HepG2 (cell line): ENCODE data around the gene GPC2. TPM values are rescaled to one million over a fixed set of nuclear protein-coding genes. Genes with fewer than 3 reads are reported as not detected.

Source experiments
- CBX1 ChIP-seq: IDR thresholded peaks from one replicate; pipeline ENCODE4 v1.6.1; 2016; ENCODE audit warnings: antibody characterized with exemption, low read depth
- CHD2 ChIP-seq: IDR thresholded peaks from 2 replicates; pipeline ENCODE4 v1.6.1; 2011; ENCODE audit warnings: low read depth, low read length, improper control_type of control experiment
- CREM ChIP-seq, 2 experiments: sonication (generic) in 1 of 2; formaldehyde crosslinking in 1 of 2; IDR thresholded peaks; 2 replicates each; pipeline versions ENCODE4 v1.4.0 to v1.6.1; 2016 to 2020; ENCODE audit warnings: antibody characterized with exemption in 1 of 2, mild to moderate bottlenecking in 1 of 2, missing genetic modification reagents in 1 of 2
- FOXC1 ChIP-seq: sonication (generic); formaldehyde crosslinking; IDR thresholded peaks from 2 replicates; pipeline ENCODE4 v1.8.0; 2022; ENCODE audit warnings: mild to moderate bottlenecking, missing genetic modification reagents, borderline replicate concordance
- FOXO1 ChIP-seq: sonication (generic); formaldehyde crosslinking; IDR thresholded peaks from 2 replicates; pipeline ENCODE4 v1.4.0; 2020; ENCODE audit warnings: missing genetic modification reagents
- KDM2A ChIP-seq: sonication (generic); formaldehyde crosslinking; IDR thresholded peaks from 2 replicates; pipeline ENCODE4 v1.4.0; 2020; ENCODE audit warnings: low read depth, missing genetic modification reagents, borderline replicate concordance
- KLF16 ChIP-seq, 2 experiments: sonication (generic) in 1 of 2; formaldehyde crosslinking in 1 of 2; IDR thresholded peaks; 2 replicates each; pipeline versions ENCODE4 v1.6.1 to v1.8.0; 2016 to 2023; ENCODE audit warnings: missing genetic modification reagents in 2 of 2, missing compliant biosample characterization in 1 of 2
- MIER3 ChIP-seq: IDR thresholded peaks from 2 replicates; pipeline ENCODE4 v1.6.1; 2016; ENCODE audit warnings: missing compliant biosample characterization, borderline replicate concordance
- SMARCC2 ChIP-seq: fragments of 450-650 bp; IDR thresholded peaks from 2 replicates; pipeline ENCODE4 v1.6.1; 2017; ENCODE audit warnings: antibody characterized with exemption, mild to moderate bottlenecking
- TGIF2 ChIP-seq: IDR thresholded peaks from 2 replicates; pipeline ENCODE4 v1.6.1; 2016; ENCODE audit warnings: control low read depth, missing compliant biosample characterization
- YEATS4 ChIP-seq: sonication (generic); formaldehyde crosslinking; IDR thresholded peaks from 2 replicates; pipeline ENCODE4 v1.4.0; 2020; ENCODE audit warnings: missing genetic modification reagents, borderline replicate concordance
- ZBTB7A ChIP-seq: sonication (generic); formaldehyde crosslinking; IDR thresholded peaks from 2 replicates; pipeline ENCODE4 v1.8.0; 2022; ENCODE audit warnings: mild to moderate bottlenecking, missing genetic modification reagents
- ZFP36L2 ChIP-seq: sonication (generic); formaldehyde crosslinking; IDR thresholded peaks from 2 replicates; pipeline ENCODE4 v1.4.0; 2020; ENCODE audit warnings: missing genetic modification reagents
- ZNF235 ChIP-seq: sonication (generic); formaldehyde crosslinking; IDR thresholded peaks from 2 replicates; pipeline ENCODE4 v1.8.1; 2023; ENCODE audit warnings: mild to moderate bottlenecking, missing genetic modification reagents, borderline replicate concordance
- ZNF432 ChIP-seq: sonication (generic); formaldehyde crosslinking; IDR thresholded peaks from 2 replicates; pipeline ENCODE4 v1.5.0; 2020; ENCODE audit warnings: missing genetic modification reagents, mild to moderate bottlenecking, borderline replicate concordance
- ZNF703 ChIP-seq: sonication (generic); formaldehyde crosslinking; IDR thresholded peaks from 2 replicates; pipeline ENCODE4 v1.5.1; 2020; ENCODE audit warnings: missing genetic modification reagents, mild to moderate bottlenecking, moderate library complexity, borderline replicate concordance
- ZNF746 ChIP-seq: sonication (generic); formaldehyde crosslinking; IDR thresholded peaks from 2 replicates; pipeline ENCODE4 v1.8.0; 2022; ENCODE audit warnings: mild to moderate bottlenecking, missing genetic modification reagents
- ZSCAN21 ChIP-seq: sonication (generic); formaldehyde crosslinking; IDR thresholded peaks from 2 replicates; pipeline ENCODE4 v1.8.0; 2022; ENCODE audit warnings: mild to moderate bottlenecking, missing genetic modification reagents, moderate library complexity, borderline replicate concordance
- polyA plus RNA-seq, 8 experiments: library from polyadenylated mRNA; depleted of rRNA in 3 of 8; stranded (reverse) in 7 of 8; unstranded in 1 of 8; fragments of >200 nt; fragmentation: Illumina TruSeq in 4 of 8; extraction: Trizol in 4 of 8; gene quantifications; 2 replicates each; pipeline versions ENCODE4 v1.2.1 to v1.2.3, GENCODE V29; 2011 to 2016; ENCODE audit warnings: low read depth in 4 of 8, missing spikeins in 1 of 8, mixed read lengths in 1 of 8; ENCODE audit not compliant: insufficient read depth in 1 of 8
- total RNA-seq, 5 experiments: library from RNA; depleted of rRNA; stranded (reverse); fragments of >200 nt; fragmentation: Illumina TruSeq; extraction: Trizol; gene quantifications; 2 replicates each; pipeline ENCODE4 v1.2.3, GENCODE V29; 2016; ENCODE audit warnings: low read depth in 1 of 5
- TF ChIP-seq, protein P1 (sequence below): IDR thresholded peaks from 2 replicates; pipeline ENCODE4 v1.6.1; 2016; ENCODE audit warnings: mild to moderate bottlenecking, missing biosample characterization, missing genetic modification reagents
- TF ChIP-seq, protein P2 (sequence below): sonication (generic); formaldehyde crosslinking; IDR thresholded peaks from 2 replicates; pipeline ENCODE4 v1.8.0; 2022; ENCODE audit warnings: missing genetic modification reagents, mild to moderate bottlenecking, inconsistent platforms, borderline replicate concordance
- TF ChIP-seq, protein P3 (sequence below): sonication (generic); formaldehyde crosslinking; IDR thresholded peaks from 2 replicates; pipeline ENCODE4 v1.5.0; 2020; ENCODE audit warnings: mild to moderate bottlenecking, missing genetic modification reagents, moderate library complexity
- TF ChIP-seq, protein P4 (sequence below): sonication (generic); formaldehyde crosslinking; IDR thresholded peaks from 2 replicates; pipeline ENCODE4 v1.5.0; 2020; ENCODE audit warnings: mild to moderate bottlenecking, missing genetic modification reagents
- TF ChIP-seq, protein P5 (sequence below): sonication (generic); formaldehyde crosslinking; IDR thresholded peaks from 2 replicates; pipeline ENCODE4 v1.8.1; 2023; ENCODE audit warnings: mild to moderate bottlenecking, moderate library complexity, missing genetic modification reagents

The GPC2 gene
- total and polyA plus RNA-seq, 2 of the 13 experiments (the other 11 are each of a cell fraction or from before 2014, with no cell fraction given), result 0.64 to 0.78 TPM

DNA sequence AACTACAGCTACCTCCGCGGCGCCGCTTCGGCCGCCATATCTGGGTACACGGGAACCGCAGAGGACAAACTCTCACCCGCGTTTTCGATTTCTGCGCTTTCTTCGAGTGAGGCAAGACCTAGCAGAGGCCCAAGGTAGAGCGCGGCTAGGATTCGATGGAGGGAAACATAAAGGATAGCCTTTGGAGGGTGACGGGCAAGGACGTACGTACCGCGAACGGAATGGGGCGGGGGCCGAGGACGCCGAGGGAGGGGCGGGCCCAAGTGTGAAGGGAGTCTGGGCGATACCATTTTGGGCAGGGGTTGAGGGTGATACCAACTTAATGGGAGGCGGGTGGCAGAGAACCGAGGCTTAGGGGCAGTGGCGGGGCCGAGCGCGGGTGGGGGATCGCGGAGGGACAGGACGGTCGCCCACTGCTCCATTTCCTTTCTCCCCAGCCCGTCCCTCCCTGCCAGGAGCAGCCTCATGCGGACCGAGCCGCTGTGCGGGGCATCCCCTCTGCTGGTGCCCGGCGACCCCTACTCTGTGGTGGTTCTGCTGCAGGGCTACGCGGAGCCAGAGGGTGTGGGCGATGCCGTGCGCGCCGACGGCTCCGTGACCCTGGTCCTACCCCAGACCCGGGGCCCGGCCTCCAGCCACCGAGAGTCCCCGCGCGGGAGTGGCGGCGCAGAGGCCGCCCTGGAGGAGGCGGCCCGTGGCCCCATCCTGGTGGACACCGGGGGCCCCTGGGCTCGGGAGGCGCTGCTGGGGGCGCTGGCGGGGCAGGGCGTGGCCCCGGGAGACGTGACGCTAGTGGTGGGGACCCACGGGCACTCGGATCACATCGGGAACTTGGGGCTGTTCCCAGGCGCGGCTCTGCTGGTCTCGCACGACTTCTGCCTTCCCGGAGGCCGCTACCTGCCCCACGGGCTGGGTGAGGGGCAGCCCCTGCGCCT lies 50.0 kb downstream of the GPC2 start, which contains the start of gene MBLAC1 (continued):
- TF ChIP-seq ZNF746, result no peak
- no peak for TF ChIP-seq CBX1
- TF ChIP-seq, protein P1, sequence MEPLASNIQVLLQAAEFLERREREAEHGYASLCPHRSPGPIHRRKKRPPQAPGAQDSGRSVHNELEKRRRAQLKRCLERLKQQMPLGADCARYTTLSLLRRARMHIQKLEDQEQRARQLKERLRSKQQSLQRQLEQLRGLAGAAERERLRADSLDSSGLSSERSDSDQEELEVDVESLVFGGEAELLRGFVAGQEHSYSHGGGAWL (CRISPR knock-in tag), result no peak
- TF ChIP-seq, protein P2, sequence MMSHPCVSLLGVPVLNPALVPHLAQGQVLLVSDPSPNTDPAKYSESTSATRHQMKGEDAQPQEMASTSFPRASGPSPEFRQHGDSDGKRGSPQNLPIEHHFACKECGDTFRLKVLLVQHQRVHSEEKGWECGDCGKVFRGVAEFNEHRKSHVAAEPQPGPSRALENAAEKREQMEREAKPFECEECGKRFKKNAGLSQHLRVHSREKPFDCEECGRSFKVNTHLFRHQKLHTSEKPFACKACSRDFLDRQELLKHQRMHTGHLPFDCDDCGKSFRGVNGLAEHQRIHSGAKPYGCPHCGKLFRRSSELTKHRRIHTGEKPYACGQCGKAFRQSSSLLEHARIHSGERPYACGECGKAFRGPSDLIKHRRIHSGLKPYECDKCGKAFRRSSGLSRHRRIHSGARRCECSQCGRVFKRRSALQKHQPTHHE (CRISPR knock-in tag), result no peak
- TF ChIP-seq CREM (IDR thresholded peaks at IDR 0.05), result peak; percentile 26; the same call in 1 of the 2 replicates
- no peak for TF ChIP-seq CREM (CRISPR knock-in tag; IDR thresholded peaks at IDR 0.05)
- no peak for TF ChIP-seq ZBTB7A (CRISPR knock-in tag)
- no peak for TF ChIP-seq SMARCC2
- TF ChIP-seq ZFP36L2 (CRISPR knock-in tag), result no peak
- TF ChIP-seq ZNF703 (CRISPR knock-in tag), result peak; percentile 68; the same call in 1 of the 2 replicates
- TF ChIP-seq ZNF235 (CRISPR knock-in tag), result peak; percentile 33; the same call in 1 of the 2 replicates
- peak; percentile 80 for TF ChIP-seq FOXC1
- peak; percentile 61; the same call in 1 of the 2 replicates for TF ChIP-seq YEATS4
- TF ChIP-seq, protein P3, sequence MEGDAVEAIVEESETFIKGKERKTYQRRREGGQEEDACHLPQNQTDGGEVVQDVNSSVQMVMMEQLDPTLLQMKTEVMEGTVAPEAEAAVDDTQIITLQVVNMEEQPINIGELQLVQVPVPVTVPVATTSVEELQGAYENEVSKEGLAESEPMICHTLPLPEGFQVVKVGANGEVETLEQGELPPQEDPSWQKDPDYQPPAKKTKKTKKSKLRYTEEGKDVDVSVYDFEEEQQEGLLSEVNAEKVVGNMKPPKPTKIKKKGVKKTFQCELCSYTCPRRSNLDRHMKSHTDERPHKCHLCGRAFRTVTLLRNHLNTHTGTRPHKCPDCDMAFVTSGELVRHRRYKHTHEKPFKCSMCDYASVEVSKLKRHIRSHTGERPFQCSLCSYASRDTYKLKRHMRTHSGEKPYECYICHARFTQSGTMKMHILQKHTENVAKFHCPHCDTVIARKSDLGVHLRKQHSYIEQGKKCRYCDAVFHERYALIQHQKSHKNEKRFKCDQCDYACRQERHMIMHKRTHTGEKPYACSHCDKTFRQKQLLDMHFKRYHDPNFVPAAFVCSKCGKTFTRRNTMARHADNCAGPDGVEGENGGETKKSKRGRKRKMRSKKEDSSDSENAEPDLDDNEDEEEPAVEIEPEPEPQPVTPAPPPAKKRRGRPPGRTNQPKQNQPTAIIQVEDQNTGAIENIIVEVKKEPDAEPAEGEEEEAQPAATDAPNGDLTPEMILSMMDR, result 0 out of 2 replicates have a peak, but pooled peaks have one; percentile 7
- no peak; a peak in 1 of 4 replicates for TF ChIP-seq KLF16 (CRISPR knock-in tag; IDR thresholded peaks at IDR 0.05)
- TF ChIP-seq TGIF2 (CRISPR knock-in tag), result no peak; the same call in 1 of the 2 replicates
- TF ChIP-seq, protein P4, sequence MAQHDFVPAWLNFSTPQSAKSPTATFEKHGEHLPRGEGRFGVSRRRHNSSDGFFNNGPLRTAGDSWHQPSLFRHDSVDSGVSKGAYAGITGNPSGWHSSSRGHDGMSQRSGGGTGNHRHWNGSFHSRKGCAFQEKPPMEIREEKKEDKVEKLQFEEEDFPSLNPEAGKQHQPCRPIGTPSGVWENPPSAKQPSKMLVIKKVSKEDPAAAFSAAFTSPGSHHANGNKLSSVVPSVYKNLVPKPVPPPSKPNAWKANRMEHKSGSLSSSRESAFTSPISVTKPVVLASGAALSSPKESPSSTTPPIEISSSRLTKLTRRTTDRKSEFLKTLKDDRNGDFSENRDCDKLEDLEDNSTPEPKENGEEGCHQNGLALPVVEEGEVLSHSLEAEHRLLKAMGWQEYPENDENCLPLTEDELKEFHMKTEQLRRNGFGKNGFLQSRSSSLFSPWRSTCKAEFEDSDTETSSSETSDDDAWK (CRISPR knock-in tag), result no peak
- peak; percentile 83 for TF ChIP-seq KDM2A (CRISPR knock-in tag)
- TF ChIP-seq, protein P5, sequence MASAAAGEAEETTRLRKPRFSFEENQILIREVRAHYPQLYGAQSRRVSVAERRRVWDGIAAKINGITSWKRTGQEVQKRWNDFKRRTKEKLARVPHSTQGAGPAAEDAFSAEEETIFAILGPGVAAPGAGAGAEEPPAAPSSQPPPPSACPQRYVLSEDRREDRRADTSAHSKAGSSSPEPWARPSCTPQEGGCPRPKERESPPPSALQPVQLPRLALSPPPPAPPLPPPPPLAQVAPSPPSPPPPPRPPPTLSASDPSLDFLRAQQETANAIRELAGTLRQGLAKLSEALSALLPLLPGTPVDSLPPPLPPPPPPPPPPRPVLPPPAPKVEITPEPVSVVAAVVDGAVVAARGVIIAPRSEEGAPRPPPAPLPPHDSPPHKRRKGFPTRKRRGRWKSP (CRISPR knock-in tag), result peak; percentile 63; the same call in 1 of the 2 replicates
- no peak for TF ChIP-seq MIER3 (CRISPR knock-in tag)
- TF ChIP-seq CHD2, result 0 out of 2 replicates have a peak, but pooled peaks have one; percentile 44
- TF ChIP-seq ZSCAN21, result 0 out of 2 replicates have a peak, but pooled peaks have one; percentile 12
- no peak for TF ChIP-seq ZNF432
- TF ChIP-seq FOXO1 (CRISPR knock-in tag), result no peak
